HG03571 (cell line): ENCODE data around the gene TBX19.

Source experiments
- ATAC-seq: cut with Tn5 transposase; IDR thresholded peaks from one replicate; pipeline ENCODE4 v1.9.1; 2021; ENCODE audit not compliant: unreplicated experiment

Gene TBX19

GRCh38 chr1:168319691-168320090 lies 39.0 kb downstream of the TBX19 start:
- no peak for ATAC-seq

GRCh38 chr1:168320149-168320548 lies 39.5 kb downstream of the TBX19 start:
- ATAC-seq, result no peak

GRCh38 chr1:168320800-168321450 lies 40.2 kb downstream of the TBX19 start:
- ATAC-seq, result no peak

- ATAC-seq, result no peak
Observed at GRCh38 chr1:168321945-168322344, 41.3 kb downstream of the TBX19 start.

GRCh38 chr1:168324745-168325425 lies 44.2 kb downstream of the TBX19 start:
- no peak for ATAC-seq

GRCh38 chr1:168328731-168329364 lies 48.2 kb downstream of the TBX19 start:
- no peak for ATAC-seq

GRCh38 chr1:168330285-168330684 lies 49.6 kb downstream of the TBX19 start:
- no peak for ATAC-seq

GRCh38 chr1:168331569-168331968 lies 50.9 kb downstream of the TBX19 start:
- ATAC-seq, result no peak

- ATAC-seq, result no peak
Observed at GRCh38 chr1:168333562-168334276, 53.0 kb downstream of the TBX19 start.

GRCh38 chr1:168335500-168335899 lies 54.8 kb downstream of the TBX19 start:
- no peak for ATAC-seq

GRCh38 chr1:168338589-168339503 lies 58.2 kb downstream of the TBX19 start:
- no peak for ATAC-seq

- no peak for ATAC-seq
Observed at GRCh38 chr1:168340781-168341482, 60.3 kb downstream of the TBX19 start.

GRCh38 chr1:168341483-168341975 lies 60.9 kb downstream of the TBX19 start:
- ATAC-seq, result no peak

- ATAC-seq, result peak; percentile 88
Observed at GRCh38 chr1:168342572-168343280, 62.0 kb downstream of the TBX19 start.

- no peak for ATAC-seq
Observed at GRCh38 chr1:168343566-168343965, 62.9 kb downstream of the TBX19 start.

GRCh38 chr1:168344517-168344916 lies 63.8 kb downstream of the TBX19 start:
- no peak for ATAC-seq

GRCh38 chr1:168345939-168346338 lies 65.3 kb downstream of the TBX19 start:
- ATAC-seq, result no peak

GRCh38 chr1:168347630-168348029 lies 67.0 kb downstream of the TBX19 start:
- ATAC-seq, result no peak

GRCh38 chr1:168348146-168348709 lies 67.6 kb downstream of the TBX19 start:
- no peak for ATAC-seq
